ENCODE measurements around the gene GSE1.

The GSE1 gene

GRCh38 chr16:85628645-85629044 is 15.5 kb downstream of the GSE1 start:
- FAIRE-seq (no peak), DNase-seq (ENCODE audit: insufficient read length, low spot score) (no peak)

- no peak for FAIRE-seq
- no peak for DNase-seq (ENCODE audit: insufficient read length, low spot score)
These were observed 16.2 kb downstream of the GSE1 start for GRCh38 chr16:85629326-85629725.

DNA sequence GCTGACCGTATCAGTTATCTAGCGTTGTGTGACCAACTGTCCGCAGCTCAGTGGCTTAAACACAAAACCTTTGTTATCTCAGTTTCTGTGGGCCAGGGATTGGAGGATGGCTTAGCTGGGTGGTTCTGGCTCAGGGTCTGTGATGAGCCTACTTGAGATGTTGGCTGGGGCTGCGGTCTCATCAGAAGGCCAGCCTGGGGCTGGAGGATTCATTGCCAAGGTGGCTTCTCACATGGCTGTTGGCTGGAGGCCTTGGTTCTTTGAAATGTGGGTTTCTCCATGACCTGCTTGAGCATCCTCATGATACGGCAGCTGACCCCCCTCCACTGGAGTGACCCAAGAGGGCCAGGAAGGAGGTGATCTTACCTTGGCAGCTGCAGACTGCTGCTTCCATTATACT is 16.7 kb downstream of the GSE1 start:
- no peak for DNase-seq (ENCODE audit: insufficient read length, low spot score)
- FAIRE-seq: no peak

- DNase-seq (ENCODE audit: insufficient read length, low spot score) (no peak), FAIRE-seq (no peak)
These were observed 18.1 kb downstream of the GSE1 start for GRCh38 chr16:85631230-85631629.

DNA sequence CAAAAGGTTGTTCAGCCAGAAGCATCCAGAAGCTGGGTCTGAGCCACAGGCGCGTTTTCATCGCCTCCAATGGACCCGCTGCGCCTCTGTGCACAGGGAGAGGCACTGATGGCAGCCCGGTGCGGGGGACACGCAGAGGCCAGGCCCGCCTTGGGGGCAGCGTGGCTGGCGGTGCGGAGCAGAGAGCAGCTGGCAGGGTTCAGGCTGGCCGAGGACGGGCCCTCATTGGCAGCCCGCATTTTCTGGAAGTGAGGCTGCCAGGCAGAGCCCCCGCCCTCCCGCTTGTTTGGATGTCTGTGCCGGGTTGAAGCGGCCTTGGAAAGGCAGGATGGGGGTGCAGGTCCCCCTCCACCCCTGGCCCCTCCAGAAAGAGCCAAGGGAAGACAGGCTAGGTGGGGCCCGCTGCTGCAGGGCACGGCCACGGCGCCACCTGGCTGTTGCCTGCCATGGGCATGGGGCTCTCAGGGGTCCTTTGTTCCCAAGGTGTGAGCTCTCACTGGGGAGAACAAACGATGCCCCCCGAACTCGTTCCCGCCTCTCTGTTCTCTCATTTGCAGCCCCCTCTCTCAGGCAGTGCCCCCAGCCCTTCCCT is 18.8 kb downstream of the GSE1 start:
- FAIRE-seq (no peak), DNase-seq (ENCODE audit: insufficient read length, low spot score) (no peak)

- no peak for DNase-seq (ENCODE audit: insufficient read length, low spot score)
- FAIRE-seq: no peak
These were observed 19.8 kb downstream of the GSE1 start for GRCh38 chr16:85632709-85633437.

- DNase-seq (ENCODE audit: insufficient read length, low spot score) (no peak), FAIRE-seq (no peak)
These were observed 20.3 kb downstream of the GSE1 start for GRCh38 chr16:85633438-85633743.

DNA sequence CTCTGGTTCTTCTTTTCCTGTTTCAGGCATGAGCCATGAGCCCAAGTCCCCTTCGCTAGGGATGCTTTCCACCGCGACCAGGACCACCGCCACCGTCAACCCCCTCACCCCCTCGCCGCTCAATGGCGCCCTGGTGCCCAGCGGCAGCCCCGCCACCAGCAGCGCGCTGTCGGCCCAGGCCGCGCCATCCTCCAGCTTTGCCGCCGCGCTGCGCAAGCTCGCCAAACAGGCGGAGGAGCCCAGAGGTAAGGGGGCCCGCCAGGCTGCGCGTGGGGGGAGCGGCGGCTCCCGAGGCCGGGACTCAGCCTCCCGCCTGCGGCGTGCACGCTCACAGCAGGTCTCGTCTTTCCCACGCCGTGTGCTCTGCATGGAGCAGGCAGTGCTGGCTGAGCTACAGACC is 20.8 kb downstream of the GSE1 start:
- FAIRE-seq (no peak), DNase-seq (ENCODE audit: insufficient read length, low spot score) (no peak)

- FAIRE-seq: no peak
These were observed 21.8 kb downstream of the GSE1 start for GRCh38 chr16:85634747-85635544.

DNA sequence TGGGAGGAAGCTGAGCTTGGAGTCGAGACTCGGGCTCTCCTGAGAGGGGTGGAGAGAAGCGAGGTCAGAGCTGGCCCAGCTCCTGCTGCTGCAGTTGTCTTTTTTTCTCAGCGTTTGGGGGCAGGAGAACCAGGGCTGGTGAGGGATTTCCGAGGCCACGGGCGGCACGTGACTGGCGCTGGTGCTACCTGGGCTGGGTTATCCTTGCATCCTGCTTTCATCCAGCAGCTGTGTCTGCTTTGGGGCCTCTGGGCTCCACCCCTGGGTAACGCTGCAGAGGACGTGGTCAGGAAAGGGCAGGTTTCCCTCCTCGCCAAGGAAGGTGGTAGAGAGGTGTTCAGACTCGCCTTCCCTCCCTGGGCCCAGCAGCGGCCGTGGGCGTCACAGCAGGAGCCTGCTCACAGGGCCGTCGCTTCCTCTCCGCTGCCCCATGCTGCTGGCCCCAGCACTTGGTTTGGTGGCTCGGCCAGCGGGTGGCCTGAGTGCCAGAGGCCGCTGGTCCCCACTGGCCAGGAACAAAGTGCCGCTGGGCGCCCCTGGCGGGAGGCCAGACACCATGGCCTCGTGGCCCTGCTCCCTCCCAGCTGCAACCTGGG is 22.5 kb downstream of the GSE1 start:
- DNase-seq (ENCODE audit: insufficient read length, low spot score) (no peak), FAIRE-seq (no peak)

More at GRCh38 chr16:85634747-85635544, 21.8 kb downstream of the GSE1 start:
- DNase-seq (ENCODE audit: insufficient read length, low spot score): no peak

GRCh38 chr16:85636234-85636812 is 23.2 kb downstream of the GSE1 start:
- DNase-seq (ENCODE audit: insufficient read length, low spot score) (no peak), FAIRE-seq (no peak)

DNA sequence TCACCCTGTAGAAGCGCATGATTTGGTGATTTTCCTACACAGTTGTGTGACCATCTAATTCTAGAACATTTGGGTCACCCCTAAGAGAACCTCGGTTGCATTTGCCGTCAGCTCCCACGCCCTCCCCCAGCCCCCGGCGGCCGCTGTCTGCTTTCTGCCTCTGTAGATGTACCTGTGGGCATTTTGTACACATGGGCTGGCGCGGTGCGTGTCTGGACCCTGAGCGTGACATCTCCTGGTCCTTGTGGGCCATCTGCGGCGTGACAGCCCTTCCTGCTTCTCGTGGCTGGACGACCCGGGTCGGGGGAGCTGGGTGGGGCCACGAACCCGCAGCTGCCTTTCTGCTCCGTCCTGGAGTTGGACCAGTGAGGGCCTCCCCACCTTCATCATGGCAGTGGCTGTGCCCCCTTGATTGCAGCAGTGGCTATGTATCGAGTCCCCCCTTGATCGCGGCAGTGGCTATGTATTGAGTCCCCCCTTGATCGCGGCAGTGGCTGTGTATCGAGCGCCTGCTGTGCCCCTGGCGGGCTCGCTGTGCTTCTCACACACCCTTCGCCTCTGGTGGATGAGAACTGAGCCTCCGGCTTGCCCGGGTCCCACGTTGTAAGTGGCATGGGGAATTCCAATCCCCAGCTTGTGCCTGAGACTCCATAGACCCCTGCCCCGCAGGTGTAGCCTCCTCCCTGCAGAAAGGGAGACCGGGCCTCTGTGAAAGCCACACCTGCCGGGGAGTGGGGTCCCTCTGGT is 24.1 kb downstream of the GSE1 start:
- no peak for FAIRE-seq
- DNase-seq (ENCODE audit: insufficient read length, low spot score): no peak

- FAIRE-seq (no peak), DNase-seq (ENCODE audit: insufficient read length, low spot score) (no peak)
These were observed 24.9 kb downstream of the GSE1 start for GRCh38 chr16:85637808-85638647.

- FAIRE-seq: no peak
These were observed 25.7 kb downstream of the GSE1 start for GRCh38 chr16:85638695-85639409.

GRCh38 chr16:85639529-85640253 is 26.6 kb downstream of the GSE1 start:
- FAIRE-seq (no peak), DNase-seq (ENCODE audit: insufficient read length, low spot score) (no peak)

More at GRCh38 chr16:85638695-85639409, 25.7 kb downstream of the GSE1 start:
- no peak for DNase-seq (ENCODE audit: insufficient read length, low spot score)

GRCh38 chr16:85640254-85640558 is 27.1 kb downstream of the GSE1 start:
- FAIRE-seq: no peak

GRCh38 chr16:85640585-85640984 is 27.5 kb downstream of the GSE1 start:
- DNase-seq (ENCODE audit: insufficient read length, low spot score): no peak
- FAIRE-seq: no peak

More at GRCh38 chr16:85640254-85640558, 27.1 kb downstream of the GSE1 start:
- no peak for DNase-seq (ENCODE audit: insufficient read length, low spot score)

DNA sequence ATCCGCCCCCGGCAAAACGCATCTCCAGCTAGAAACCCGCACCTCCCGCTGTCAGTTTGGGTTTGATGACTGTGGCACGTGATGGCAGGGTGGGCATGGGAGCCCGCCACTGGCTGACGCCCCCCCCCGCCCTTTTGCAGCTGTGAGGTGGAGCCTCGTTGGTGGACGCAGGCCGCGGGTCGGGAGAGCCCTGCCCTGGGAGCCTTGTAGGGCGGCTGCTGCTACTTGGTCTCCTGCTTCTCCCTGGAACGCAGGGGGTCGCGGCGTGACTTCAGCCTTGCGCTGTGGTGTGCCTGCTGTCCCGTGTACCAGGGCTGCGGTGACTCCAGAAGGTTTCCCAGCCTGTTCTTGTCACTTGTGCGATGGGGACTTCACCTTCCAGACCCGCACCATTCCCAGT is 28.2 kb downstream of the GSE1 start:
- FAIRE-seq: no peak
- DNase-seq (ENCODE audit: insufficient read length, low spot score): no peak

Measured in HTR-8/SVneo (cell line).